ENCODE results near the gene NPTXR. TPM values are rescaled to one million over a fixed set of nuclear protein-coding genes. Genes with fewer than 3 reads are reported as not detected.

The NPTXR gene
- total and polyA plus RNA-seq, 10 donors: 0.24 to 11.5 (median 4.7) TPM

DNA sequence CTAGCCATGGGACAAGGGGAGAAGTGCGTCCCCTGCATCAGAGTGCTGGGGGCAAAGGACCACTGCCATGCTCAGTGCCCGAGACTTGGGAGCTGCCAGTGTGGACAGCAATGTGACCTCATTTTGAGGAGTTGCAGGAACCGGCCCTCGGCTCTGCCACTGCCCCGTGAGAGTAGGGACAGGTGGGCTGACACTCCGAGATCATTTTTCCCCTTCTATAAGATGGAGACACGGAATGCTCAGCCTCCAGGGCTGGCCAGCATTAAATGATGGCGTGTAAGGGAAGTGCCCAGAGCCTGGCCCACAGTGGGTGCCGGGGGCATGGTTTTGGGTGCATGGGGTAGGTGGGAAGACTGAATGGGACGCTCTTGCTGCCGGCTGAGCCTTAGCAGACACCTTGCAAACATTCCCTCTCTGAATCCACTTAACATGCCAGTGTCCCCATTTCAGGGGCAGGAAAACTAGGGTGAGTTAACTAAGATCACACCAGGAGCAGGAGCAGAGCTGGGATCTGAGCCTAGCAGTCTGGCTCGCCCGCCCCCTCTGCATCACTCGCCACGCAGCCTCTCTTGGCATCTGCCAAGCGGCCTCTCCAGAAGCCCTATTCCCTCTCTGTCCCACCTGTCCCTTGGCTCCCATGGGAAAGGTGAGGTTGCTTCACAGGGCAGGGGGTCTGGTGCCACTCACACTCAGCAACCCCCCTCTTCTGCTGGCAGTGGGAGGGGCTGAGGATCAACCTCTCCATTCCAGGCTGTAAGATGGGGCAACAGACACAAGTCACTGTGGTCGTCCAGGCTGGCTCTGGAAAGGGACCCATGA is 13.6 kb downstream of the NPTXR start:
- TF ChIP-seq POLR2A (IDR thresholded peaks at IDR 0.05) (no peak), CTCF (IDR thresholded peaks at IDR 0.05 in 8 of 11, conservative IDR thresholded peaks at IDR 0.05 in 3 of 11) (no peak), POLR2AphosphoS5 (IDR thresholded peaks at IDR 0.05) (no peak)
- DNase-seq: no peak
- Histone ChIP-seq H3K9me3 (peaks cover 0 to 3% (median 0%) of the 10 kb centered on the region in 8 donors), H3K4me1 (no peaks in the 10 kb centered on the region), H3K36me3 (no peaks in the 10 kb centered on the region), H3K27me3 (replicated peaks in 1 of 7) (peaks cover 0 to 15% (median 0%) of the 10 kb centered on the region in 7 donors), H3K27ac (no peak overlapping the region), H3K4me3 (no peak overlapping the region)
- 80 to 93% (median 90%) methylated on average over 16 to 17 of the region's 17 CpGs for WGBS, 5 donors
- intact Hi-C loops (cut with DNase I; ENCODE audit: low total_unique reads): no loop called here

DNA sequence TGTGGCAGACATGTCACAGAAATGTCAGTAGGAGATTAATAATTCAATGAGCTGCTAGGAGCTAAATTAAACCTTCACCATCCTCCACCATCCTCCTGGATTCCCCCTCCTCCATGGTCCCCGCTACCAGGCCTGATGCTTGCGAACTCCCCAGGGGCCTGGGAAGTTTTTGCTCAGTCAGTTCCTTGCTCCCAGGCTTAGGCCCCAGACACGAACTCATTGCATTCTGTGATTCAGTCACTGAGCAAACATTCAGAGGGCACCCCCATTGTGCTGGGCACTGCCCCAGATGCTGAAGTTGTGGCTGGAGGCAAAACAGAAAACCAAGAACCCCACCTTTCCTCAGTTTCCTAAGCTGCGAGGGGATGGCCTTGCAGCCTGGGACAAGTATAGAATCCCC is 14.3 kb downstream of the NPTXR start:
- Histone ChIP-seq H3K9me3 (peaks cover 0 to 3% (median 0%) of the 10 kb centered on the region in 8 donors), H3K4me3 (no peak overlapping the region), H3K4me1 (no peaks in the 10 kb centered on the region), H3K27me3 (replicated peaks in 1 of 7) (peaks cover 0 to 8% (median 0%) of the 10 kb centered on the region in 7 donors), H3K36me3 (no peaks in the 10 kb centered on the region), H3K27ac (no peak overlapping the region)
- TF ChIP-seq POLR2A (IDR thresholded peaks at IDR 0.05) (no peak), CTCF (IDR thresholded peaks at IDR 0.05 in 8 of 11, conservative IDR thresholded peaks at IDR 0.05 in 3 of 11) (no peak), POLR2AphosphoS5 (IDR thresholded peaks at IDR 0.05) (no peak)
- DNase-seq: no peak
- 75 to 95% (median 90%) methylated on average over 4 of the region's 4 CpGs for WGBS, 5 donors
- intact Hi-C loops (cut with DNase I; ENCODE audit: low total_unique reads): no loop called here

- Histone ChIP-seq H3K27ac (no peak overlapping the region), H3K36me3 (no peaks in the 10 kb centered on the region), H3K4me3 (no peak overlapping the region), H3K9me3 (peaks cover 0 to 3% (median 0%) of the 10 kb centered on the region in 8 donors), H3K27me3 (replicated peaks in 1 of 7) (peaks cover 0 to 8% (median 0%) of the 10 kb centered on the region in 7 donors), H3K4me1 (no peaks in the 10 kb centered on the region)
- 68 to 85% (median 81%) methylated on average over 5 to 10 of the region's 10 CpGs for WGBS, 5 donors
- no peak for DNase-seq
- intact Hi-C loops (cut with DNase I; ENCODE audit: low total_unique reads): no loop called here
- TF ChIP-seq POLR2A (IDR thresholded peaks at IDR 0.05): no peak
- TF ChIP-seq CTCF (IDR thresholded peaks at IDR 0.05 in 8 of 11, conservative IDR thresholded peaks at IDR 0.05 in 3 of 11): no peak
- TF ChIP-seq POLR2AphosphoS5 (IDR thresholded peaks at IDR 0.05): no peak
Measured at GRCh38 chr22:38828616-38829205, 15.1 kb downstream of the NPTXR start.

- no peak for DNase-seq
- peaks cover 0 to 3% (median 0%) of the 10 kb centered on the region in 8 donors for H3K9me3 ChIP-seq
- H3K36me3 ChIP-seq: no peaks in the 10 kb centered on the region
- H3K4me3 ChIP-seq: no peak overlapping the region
- H3K27me3 ChIP-seq (replicated peaks in 1 of 7): peaks cover 0 to 7% (median 0%) of the 10 kb centered on the region in 7 donors
- H3K27ac ChIP-seq: no peak overlapping the region
- WGBS, 5 donors: 61 to 78% (median 62%) methylated on average over 11 of the region's 11 CpGs
- TF ChIP-seq POLR2A (IDR thresholded peaks at IDR 0.05) (no peak), CTCF (IDR thresholded peaks at IDR 0.05 in 8 of 11, conservative IDR thresholded peaks at IDR 0.05 in 3 of 11) (no peak), POLR2AphosphoS5 (IDR thresholded peaks at IDR 0.05) (no peak)
- H3K4me1 ChIP-seq: no peaks in the 10 kb centered on the region
- intact Hi-C loops (cut with DNase I; ENCODE audit: low total_unique reads): no loop called here
Measured at GRCh38 chr22:38828191-38828590, 15.6 kb downstream of the NPTXR start.

Data from spleen (tissue), 11 donors.